T follicular helper cell (primary cell): Measurements from ENCODE around the gene RHBDD3.

ENCODE experiments used
- DNase-seq: peaks from one replicate; pipeline ENCODE4 v3.0.0-alpha.2; 2020; ENCODE audit warnings: low read depth

Gene RHBDD3

GRCh38 chr22:29306175-29306834 is 38.5 kb upstream of the RHBDD3 start, which contains the start of gene GAS2L1:
GAS2L1 (plus strand) TSS chr22:29306650; CDS start chr22:29308106, 1,456 bp downstream.
- no peak for DNase-seq

- no peak for DNase-seq
These were observed 38.0 kb upstream of the RHBDD3 start for GRCh38 chr22:29305836-29306174.

GRCh38 chr22:29302681-29303465 is 35.1 kb upstream of the RHBDD3 start:
- DNase-seq = no peak

GRCh38 chr22:29302402-29302680 is 34.6 kb upstream of the RHBDD3 start:
- DNase-seq = no peak

- DNase-seq = no peak
These were observed 34.1 kb upstream of the RHBDD3 start for GRCh38 chr22:29301716-29302401.

- no peak for DNase-seq
These were observed 33.2 kb upstream of the RHBDD3 start for GRCh38 chr22:29300807-29301601.

- no peak for DNase-seq
These were observed 32.7 kb upstream of the RHBDD3 start for GRCh38 chr22:29300467-29300806.

GRCh38 chr22:29299136-29299900 is 31.5 kb upstream of the RHBDD3 start:
- no peak for DNase-seq

GRCh38 chr22:29298641-29299040 is 30.9 kb upstream of the RHBDD3 start:
- no peak for DNase-seq

GRCh38 chr22:29292379-29292778 is 24.6 kb upstream of the RHBDD3 start:
- no peak for DNase-seq

GRCh38 chr22:29291215-29291614 is 23.4 kb upstream of the RHBDD3 start:
- DNase-seq = no peak

- DNase-seq = no peak
These were observed 22.3 kb upstream of the RHBDD3 start for GRCh38 chr22:29290061-29290460.

GRCh38 chr22:29288837-29289236 is 21.1 kb upstream of the RHBDD3 start:
- no peak for DNase-seq

- DNase-seq = no peak
These were observed 16.4 kb upstream of the RHBDD3 start for GRCh38 chr22:29284196-29284595.

GRCh38 chr22:29277927-29278326 is 10.1 kb upstream of the RHBDD3 start:
- no peak for DNase-seq

- DNase-seq = no peak
These were observed 8.2 kb upstream of the RHBDD3 start for GRCh38 chr22:29275819-29276565.

- no peak for DNase-seq
These were observed 7.4 kb upstream of the RHBDD3 start for GRCh38 chr22:29275167-29275566.

GRCh38 chr22:29272624-29273023 is 4.8 kb upstream of the RHBDD3 start:
- no peak for DNase-seq

- no peak for DNase-seq
These were observed 2.9 kb upstream of the RHBDD3 start for GRCh38 chr22:29270475-29271271.
